HG03103 (cell line): ENCODE results near the gene FXYD6.
"Not testable (repeated sequence)": the region's sequence is repeated elsewhere in the genome, so short reads cannot be mapped to it uniquely, and the experiment has no call there.

ENCODE experiments used
- ATAC-seq: cut with Tn5 transposase; IDR thresholded peaks from one replicate; pipeline ENCODE4 v1.9.1; 2021; ENCODE audit warnings: low read depth; ENCODE audit not compliant: unreplicated experiment

The FXYD6 gene

DNA sequence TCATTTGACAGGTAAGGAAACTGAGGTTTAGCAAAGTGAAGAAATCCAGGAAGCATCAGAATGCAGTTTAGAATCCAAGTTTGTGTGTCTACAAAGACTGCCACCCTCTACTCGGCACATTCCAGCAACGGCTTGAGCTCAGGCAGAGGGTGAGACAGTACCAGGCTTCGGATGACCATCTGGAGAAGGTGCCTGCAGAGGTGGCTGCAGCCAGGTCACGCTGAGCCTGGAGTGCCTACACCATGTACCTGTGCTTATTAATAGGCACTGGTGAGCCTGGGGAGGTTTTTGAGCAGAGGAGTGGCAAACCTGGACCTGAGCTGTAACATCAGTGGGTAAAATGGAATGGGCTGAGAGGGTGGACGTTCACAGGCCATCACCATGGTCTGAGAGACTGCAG lies 4.7 kb downstream of the FXYD6 start:
- ATAC-seq = no peak

DNA sequence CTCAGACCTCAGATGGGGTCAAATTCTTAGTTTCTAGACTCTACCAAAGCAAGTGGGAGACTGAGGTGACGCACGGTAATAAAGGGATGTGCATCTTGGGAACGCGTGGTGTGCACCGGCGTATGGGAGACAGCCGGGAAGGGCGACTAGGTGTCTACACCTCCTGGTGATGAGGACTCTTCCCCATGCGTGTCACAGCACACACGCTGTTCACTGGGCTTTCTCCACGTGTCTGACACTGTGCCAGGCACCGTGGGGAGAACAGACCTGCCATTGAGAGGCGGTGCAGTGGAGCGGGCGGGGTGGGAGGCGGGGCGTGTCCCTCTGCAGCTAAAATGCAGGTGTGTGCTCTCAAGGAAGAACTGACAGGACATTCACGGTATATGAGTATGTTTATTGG lies 5.3 kb downstream of the FXYD6 start:
- no peak for ATAC-seq

- ATAC-seq = no peak
These were observed 6.1 kb downstream of the FXYD6 start for GRCh38 chr11:117870103-117870952.

GRCh38 chr11:117869604-117870003 lies 6.9 kb downstream of the FXYD6 start:
- ATAC-seq = no peak

- no peak for ATAC-seq
These were observed 7.5 kb downstream of the FXYD6 start for GRCh38 chr11:117868815-117869561.

GRCh38 chr11:117868088-117868487 lies 8.4 kb downstream of the FXYD6 start:
- no peak for ATAC-seq

GRCh38 chr11:117866526-117866925 lies 9.9 kb downstream of the FXYD6 start:
- no peak for ATAC-seq

DNA sequence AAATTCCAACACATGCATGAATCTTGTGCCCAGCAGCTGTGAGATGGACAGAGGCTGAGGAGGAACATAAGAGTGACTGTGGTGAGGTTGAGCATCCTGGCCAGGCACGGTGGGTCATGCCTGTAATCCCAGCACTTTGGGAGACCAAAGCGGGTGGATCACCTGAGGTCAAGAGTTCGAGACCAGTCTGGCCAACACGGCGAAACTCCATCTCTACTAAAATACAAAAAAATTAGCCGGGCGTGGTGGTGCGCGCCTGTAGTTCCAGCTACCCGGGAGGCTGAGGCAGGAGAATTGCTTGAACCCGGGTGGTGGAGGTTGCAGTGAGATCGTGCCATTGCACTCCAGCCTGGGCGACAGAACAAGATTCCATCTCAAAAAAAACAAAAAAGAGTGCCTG lies 10.9 kb downstream of the FXYD6 start:
- not testable (repeated sequence) for ATAC-seq

- no peak for ATAC-seq
These were observed 13.1 kb downstream of the FXYD6 start for GRCh38 chr11:117863383-117863782.

DNA sequence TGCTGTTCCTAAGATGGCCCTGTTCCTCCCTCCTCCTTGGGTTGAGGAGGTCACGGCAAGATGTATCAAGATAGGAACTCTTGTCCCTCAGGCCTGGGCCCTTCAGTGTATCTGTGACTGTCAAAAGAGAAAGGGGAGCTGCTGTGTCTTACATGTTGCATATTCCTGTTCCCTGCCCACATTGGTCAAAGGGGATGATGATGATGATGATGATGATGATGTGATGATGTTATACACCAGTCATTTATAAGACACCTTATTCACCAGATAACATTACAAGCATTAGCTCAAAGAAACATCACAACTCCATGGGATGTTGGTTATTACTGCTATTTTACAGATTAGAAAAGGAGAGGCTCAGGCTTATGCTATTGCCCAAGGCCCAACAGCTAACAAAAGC lies 13.7 kb downstream of the FXYD6 start:
- ATAC-seq = no peak

GRCh38 chr11:117862019-117862725 lies 14.3 kb downstream of the FXYD6 start:
- no peak for ATAC-seq

DNA sequence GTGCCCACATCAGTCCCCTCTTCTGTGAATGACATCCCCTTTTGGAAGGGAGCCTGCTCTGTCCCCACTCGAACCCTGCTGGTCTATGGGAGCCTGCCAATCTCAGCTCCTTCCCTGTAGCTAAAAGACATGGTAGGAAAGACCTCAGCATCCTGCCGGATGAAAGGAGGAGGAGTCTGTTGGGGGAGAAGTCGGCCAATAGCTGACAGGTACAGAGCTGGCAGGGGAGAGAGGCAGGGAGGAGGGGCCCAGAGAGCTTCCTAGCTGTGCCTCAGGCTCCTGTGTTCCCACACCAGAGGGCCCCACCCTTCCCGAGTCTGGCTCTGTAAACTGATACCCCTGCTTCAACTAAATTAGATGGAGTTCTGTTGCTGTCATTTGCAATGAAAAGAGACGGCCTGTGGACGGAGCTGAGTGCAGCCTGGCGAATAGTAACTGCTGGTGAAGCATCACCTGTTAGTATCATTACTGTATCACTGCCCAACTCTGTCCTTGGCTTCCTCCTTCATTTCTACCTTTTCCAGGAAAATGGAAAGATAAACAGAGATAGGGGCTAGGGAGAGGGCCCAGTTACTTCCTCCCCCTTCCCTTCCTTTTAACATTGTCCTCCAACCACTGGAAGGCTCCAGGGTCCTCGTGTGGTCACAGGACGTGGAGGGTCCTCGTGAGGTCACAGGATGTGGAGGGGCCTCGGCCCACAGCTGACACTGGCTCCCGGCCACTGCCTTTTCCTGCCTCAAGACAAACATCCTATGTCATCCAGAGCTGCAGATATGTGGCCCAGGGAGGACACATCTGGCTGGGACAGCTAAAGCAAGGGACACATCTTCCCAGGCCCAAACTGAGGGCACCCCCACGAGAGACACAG lies 15.1 kb downstream of the FXYD6 start:
- ATAC-seq = no peak

DNA sequence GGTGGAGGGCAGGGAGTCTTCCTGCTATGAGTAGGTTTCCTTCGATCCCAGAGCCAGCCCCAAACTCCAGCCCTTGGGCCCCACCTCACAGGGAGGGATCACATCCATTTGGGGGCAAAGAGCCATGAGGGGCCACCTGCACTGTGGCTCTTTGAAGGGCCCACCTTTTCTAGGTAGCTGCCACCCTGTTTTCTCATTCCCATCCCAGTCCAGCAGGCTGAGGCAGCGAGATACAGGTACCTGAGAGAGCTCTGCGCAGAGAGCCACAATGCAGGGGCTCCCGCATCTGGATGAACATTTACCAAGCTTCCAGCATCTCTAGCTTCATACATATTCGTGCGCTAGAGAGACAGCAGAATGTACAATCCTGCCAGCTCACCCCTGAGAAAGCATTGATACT lies 16.3 kb downstream of the FXYD6 start:
- ATAC-seq = no peak

GRCh38 chr11:117859488-117860112 lies 16.9 kb downstream of the FXYD6 start:
- no peak for ATAC-seq

DNA sequence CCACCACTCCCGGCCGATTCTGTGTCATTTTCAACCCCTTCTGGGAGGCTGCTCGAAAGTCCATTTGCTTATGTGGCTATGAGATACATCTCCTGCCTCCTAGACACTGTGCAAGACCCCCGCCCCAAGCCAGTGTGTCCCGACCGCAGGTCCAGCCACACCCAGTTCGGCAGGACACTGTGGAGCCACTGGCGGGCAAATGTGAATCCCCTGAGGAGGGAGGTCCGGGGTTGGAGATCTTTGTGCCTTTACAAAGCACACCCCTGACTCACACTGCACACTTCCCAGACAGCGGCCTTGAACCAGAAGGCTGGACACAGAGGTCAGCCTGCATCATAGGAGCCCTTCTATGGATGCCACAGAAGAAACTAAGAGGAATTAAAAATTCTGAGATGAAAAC lies 17.4 kb downstream of the FXYD6 start:
- ATAC-seq = no peak

DNA sequence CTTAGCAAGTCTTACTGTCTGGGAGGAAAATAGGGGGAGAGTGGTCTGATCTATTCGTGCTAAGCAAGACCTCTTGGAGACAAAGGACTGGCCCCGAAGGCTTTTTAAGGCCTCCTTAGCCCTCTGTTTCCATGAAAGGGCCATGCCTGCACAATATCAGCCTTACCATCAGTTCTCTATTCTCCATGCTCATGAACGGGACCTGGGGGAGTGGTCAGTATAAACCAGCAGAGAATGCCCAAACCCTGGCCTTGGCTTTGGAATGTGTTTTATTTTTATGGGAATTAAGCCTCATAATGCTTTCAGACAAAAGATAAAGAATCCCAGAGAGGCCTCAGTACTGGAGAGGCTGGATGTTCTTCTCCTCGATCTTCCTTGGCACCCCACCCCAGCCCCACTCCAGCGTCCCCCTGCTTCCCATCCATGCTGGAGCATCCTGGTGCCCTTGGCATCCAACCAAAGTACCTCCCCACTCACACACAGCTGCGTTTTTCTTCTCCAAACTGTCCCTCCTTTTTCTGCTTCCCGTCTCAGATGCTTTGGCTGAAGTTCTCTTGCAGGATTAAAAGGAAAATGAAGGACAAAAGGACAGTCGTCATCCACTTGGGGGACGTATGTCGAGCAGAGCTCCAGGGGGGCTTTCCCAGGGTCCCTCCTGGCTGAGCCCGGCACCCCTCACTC lies 18.6 kb downstream of the FXYD6 start:
- no peak for ATAC-seq

- no peak for ATAC-seq
These were observed 20.4 kb downstream of the FXYD6 start for GRCh38 chr11:117855912-117856651.

DNA sequence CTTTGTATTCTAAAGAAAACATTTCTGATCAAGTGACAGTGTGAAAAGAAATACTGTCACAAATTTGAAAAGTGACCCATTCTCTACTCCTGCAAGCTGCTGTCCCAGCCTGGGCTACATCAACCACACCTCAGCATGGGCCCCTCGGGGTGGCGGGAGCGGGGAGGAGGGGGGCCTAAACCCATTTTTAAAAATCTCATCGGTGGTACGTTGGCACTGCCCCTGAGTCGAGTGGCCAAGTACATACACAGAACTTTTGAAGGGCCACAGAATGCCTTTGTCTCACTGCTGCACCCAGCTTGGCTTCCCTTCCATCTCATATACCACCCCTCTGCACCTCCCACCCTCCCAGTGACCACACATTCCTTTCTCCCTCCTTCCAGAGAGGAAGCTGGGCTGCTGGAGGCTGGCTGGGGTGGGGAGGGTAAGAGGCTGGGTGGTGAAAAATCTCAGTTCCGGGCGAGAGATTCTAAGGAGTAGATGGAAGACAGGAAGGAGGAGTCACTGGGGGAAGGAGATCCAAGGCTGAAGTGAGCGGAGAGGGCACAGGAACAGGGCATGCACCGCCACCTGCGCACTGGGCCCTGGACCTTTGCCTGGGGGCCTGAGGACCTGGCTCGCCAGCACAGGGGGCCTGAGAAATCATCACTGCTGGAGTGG lies 21.1 kb downstream of the FXYD6 start:
- ATAC-seq = no peak
